HCT116 (cell line): ENCODE data around the gene WDPCP.

ENCODE experiments used
- CTCF ChIP-seq, 3 experiments: fragments of 200-600 bp in 1 of 3; sonication (generic) in 1 of 3; IDR thresholded peaks in 2 of 3; conservative IDR thresholded peaks in 1 of 3; 2 replicates each; pipeline ENCODE4 v1.5.1; 2012 to 2017; ENCODE audit warnings: low read depth in 2 of 3, low read length in 2 of 3, antibody characterized with exemption in 1 of 3, borderline replicate concordance in 1 of 3, control low read depth in 1 of 3, mild to moderate bottlenecking in 1 of 3, mixed read lengths in 1 of 3, mixed run types in 1 of 3, moderate library complexity in 1 of 3; ENCODE audit not compliant: insufficient read depth in 1 of 3
- EZH2phosphoT487 ChIP-seq: fragments of 200-600 bp; IDR thresholded peaks from 2 replicates; pipeline ENCODE4 v1.6.1; 2018; ENCODE audit warnings: antibody characterized with exemption, borderline replicate concordance
- FOSL1 ChIP-seq: IDR thresholded peaks from 2 replicates; pipeline ENCODE4 v1.6.1; 2012; ENCODE audit warnings: low read depth
- JUND ChIP-seq: IDR thresholded peaks from 2 replicates; pipeline ENCODE4 v1.6.1; 2012
- POLR2AphosphoS5 ChIP-seq: IDR thresholded peaks from 2 replicates; pipeline ENCODE4 v1.6.1; 2011; ENCODE audit warnings: mild to moderate bottlenecking, low read depth, low read length, moderate library complexity
- RAD21 ChIP-seq: IDR thresholded peaks from 2 replicates; pipeline ENCODE4 v1.6.1; 2012; ENCODE audit warnings: low read depth, mild to moderate bottlenecking
- SIN3A ChIP-seq: IDR thresholded peaks from 2 replicates; pipeline ENCODE4 v1.6.1; 2012; ENCODE audit warnings: low read depth
- SP1 ChIP-seq: IDR thresholded peaks from 2 replicates; pipeline ENCODE4 v1.6.1; 2012; ENCODE audit warnings: low read depth
- YY1 ChIP-seq: IDR thresholded peaks from 2 replicates; pipeline ENCODE4 v1.6.1; 2011; ENCODE audit warnings: low read length, low read depth, moderate library complexity, mild to moderate bottlenecking; ENCODE audit not compliant: insufficient replicate concordance; ENCODE audit errors: extremely low read depth
- TF ChIP-seq, protein P1 (sequence below): IDR thresholded peaks from 2 replicates; pipeline ENCODE4 v1.6.1; 2012

- TF ChIP-seq CTCF (IDR thresholded peaks at IDR 0.05 in 2 of 3, conservative IDR thresholded peaks at IDR 0.05 in 1 of 3; ENCODE audit: borderline replicate concordance in 1 of 3, insufficient read depth in 1 of 3, low read depth in 2 of 3, low read length in 2 of 3) (no peak), POLR2AphosphoS5 (no peak), SIN3A (no peak), YY1 (no peak), EZH2phosphoT487 (no peak), SP1 (no peak), FOSL1 (no peak), RAD21 (no peak), JUND (no peak)
- TF ChIP-seq, protein P1, sequence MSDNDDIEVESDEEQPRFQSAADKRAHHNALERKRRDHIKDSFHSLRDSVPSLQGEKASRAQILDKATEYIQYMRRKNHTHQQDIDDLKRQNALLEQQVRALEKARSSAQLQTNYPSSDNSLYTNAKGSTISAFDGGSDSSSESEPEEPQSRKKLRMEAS, result no peak
Observed at GRCh38 chr2:63514781-63515180, 73.5 kb downstream of the WDPCP start.
